K562 (cell line): Measurements from ENCODE around the gene PPP1R2C. TPM values are rescaled to one million over a fixed set of nuclear protein-coding genes. Genes with fewer than 3 reads are reported as not detected.
A peak's percentile ranks its signal among the peaks of the same experiment; 100 is the strongest.

ENCODE experiments used
- ATAC-seq: fragments of 200-7000 bp; cut with Tn5 transposase; 3 replicates; pipeline ENCODE4 v1.9.1; 2020; ENCODE audit warnings: moderate library complexity
- Bru-seq: library from RNA; stranded (reverse); fragments of 400-500 nt; gene quantifications from one replicate; lab custom pipeline; 2021; lab: Mats Ljungman, UMichigan
- BruChase-seq, 2 experiments: library from RNA; stranded (reverse); fragments of 400-500 nt; gene quantifications; one replicate each; lab custom pipeline; 2021; lab: Mats Ljungman, UMichigan
- BruUV-seq: library from RNA; stranded (reverse); fragments of 400-500 nt; replicated peaks from 2 replicates; lab custom pipeline; 2021; lab: Mats Ljungman, UMichigan
- CTCF ChIA-PET: fragments of 300-600 bp; formaldehyde crosslinking; extraction: SDS; loops from one replicate; lab custom pipeline; 2021; ENCODE audit warnings: low intra/inter-chr PET ratio; lab: Yijun Ruan, JAX
- POLR2A ChIA-PET: fragments of 300-600, 350-650 bp; sonication (Branson Sonifier 250); formaldehyde crosslinking; extraction: SDS; loops from one replicate; lab custom pipeline; 2021; ENCODE audit warnings: antibody characterized with exemption, inconsistent platforms; lab: Yijun Ruan, JAX
- DNase-seq, 4 experiments: peaks; one replicate each; pipeline versions ENCODE4 v3.0.0 to v3.0.0-alpha.2; 2011 to 2018; ENCODE audit warnings: low spot score in 3 of 4, mixed read lengths in 3 of 4; ENCODE audit errors: extremely low read depth in 1 of 4
- FAIRE-seq: peaks from 2 replicates; lab custom pipeline; 2011; peaks lifted over from hg19 to GRCh38; lab: Jason Lieb, UNC
- H2AFZ ChIP-seq: 2 replicates; pipeline ENCODE4 v1.6.0; 2011; ENCODE audit warnings: low read depth, low read length, control low read depth, inconsistent platforms
- H3K27ac ChIP-seq: fragments of 200-600 bp; 3 replicates; pipeline ENCODE4 v1.8.0; 2011; ENCODE audit warnings: low read depth, mild to moderate bottlenecking, control low read depth, inconsistent platforms, low read length, moderate library complexity, mixed read lengths; ENCODE audit errors: extremely low read depth
- H3K27me3 ChIP-seq, 2 experiments: fragments of 300-600 bp in 1 of 2; 2 replicates in 1 of 2; 3 replicates in 1 of 2; pipeline versions ENCODE4 v1.6.0 to v1.8.0; 2011; ENCODE audit warnings: inconsistent platforms in 2 of 2, low read length in 2 of 2, mild to moderate bottlenecking in 1 of 2, mixed read lengths in 1 of 2, moderate library complexity in 1 of 2; ENCODE audit not compliant: control insufficient read depth in 2 of 2, insufficient read depth in 2 of 2
- H3K36me3 ChIP-seq: fragments of 300-600 bp; 3 replicates; pipeline ENCODE4 v1.8.0; 2011; ENCODE audit warnings: mild to moderate bottlenecking, low read length, inconsistent platforms; ENCODE audit not compliant: control insufficient read depth, insufficient read depth
- H3K4me1 ChIP-seq, 2 experiments: fragments of 200-600 bp in 1 of 2; replicated peaks in 1 of 2; 2 replicates in 1 of 2; 3 replicates in 1 of 2; pipeline versions ENCODE4 v1.5.1 to v1.8.0; 2011; ENCODE audit warnings: inconsistent platforms in 2 of 2, low read length in 2 of 2, mild to moderate bottlenecking in 1 of 2, mixed read lengths in 1 of 2, moderate library complexity in 1 of 2; ENCODE audit not compliant: control insufficient read depth in 2 of 2, insufficient read depth in 2 of 2
- H3K4me2 ChIP-seq: 2 replicates; pipeline ENCODE4 v1.6.1; 2011; ENCODE audit warnings: low read length, control low read depth, inconsistent platforms, mixed read lengths; ENCODE audit not compliant: insufficient read depth
- H3K4me3 ChIP-seq: fragments of 200-600 bp; sonication (generic), shearing (Covaris generic); 2 replicates; pipeline ENCODE4 v1.5.1; 2016; ENCODE audit warnings: control low read depth, inconsistent platforms
- H3K79me2 ChIP-seq: fragments of 200-600 bp; 3 replicates; pipeline ENCODE4 v1.8.0; 2011; ENCODE audit warnings: low read length, inconsistent platforms; ENCODE audit not compliant: control insufficient read depth, insufficient read depth
- H3K9ac ChIP-seq, 2 experiments: 2 replicates each; pipeline versions ENCODE4 v1.6.0 to v1.6.1; 2011; ENCODE audit warnings: low read depth in 2 of 2, low read length in 2 of 2, control low read depth in 1 of 2, inconsistent platforms in 1 of 2, mild to moderate bottlenecking in 1 of 2, mixed read lengths in 1 of 2; ENCODE audit not compliant: insufficient read depth in 1 of 2
- H3K9me1 ChIP-seq: one replicate; pipeline ENCODE4 v1.6.0; 2011; ENCODE audit warnings: inconsistent platforms, mild to moderate bottlenecking, low read length, moderate library complexity; ENCODE audit not compliant: control insufficient read depth, insufficient read depth
- H3K9me3 ChIP-seq: replicated peaks from 2 replicates; pipeline ENCODE4 v1.5.1; 2011; ENCODE audit warnings: low read depth, low read length, inconsistent platforms; ENCODE audit not compliant: control insufficient read depth, insufficient read depth
- H4K20me1 ChIP-seq: replicated peaks from 2 replicates; pipeline ENCODE4 v1.6.1; 2011; ENCODE audit warnings: low read length, inconsistent platforms, mixed read lengths; ENCODE audit not compliant: control insufficient read depth, insufficient read depth
- ELF1 ChIP-seq: fragments of 200-800 bp; sonication (Bioruptor generic); IDR thresholded peaks from 2 replicates; pipeline ENCODE4 v1.6.1; 2016; ENCODE audit warnings: missing genetic modification characterization, missing compliant biosample characterization
- RFX1 ChIP-seq: fragments of 450-650 bp; IDR thresholded peaks from 2 replicates; pipeline ENCODE4 v1.6.1; 2016; ENCODE audit warnings: mild to moderate bottlenecking, moderate library complexity
- WGBS: fragments of 100-300 bp; shearing (Covaris generic); methylation state at CpG from one replicate; pipeline ENCODE4 v1.1.6; 2016; ENCODE audit warnings: low coverage, mixed read lengths; ENCODE audit not compliant: insufficient coverage; ENCODE audit errors: missing lambda C conversion rate; 5-methylcytosine and 5-hydroxymethylcytosine counted together
- in situ Hi-C: fragments of 300-500 bp; cut with MboI; formaldehyde crosslinking; loops from 4 replicates; pipeline ENCODE4 v1.15.0; 2018; ENCODE audit warnings: inconsistent platforms, mixed read lengths
- intact Hi-C: fragments of 100-400 bp; cut with micrococcal nuclease; formaldehyde crosslinking; loops from 2 replicates; pipeline ENCODE4 v1.14.2; 2022
- long read RNA-seq, 3 experiments: library from polyadenylated mRNA in 2 of 3; library from RNA in 1 of 3; unstranded in 2 of 3; stranded (forward) in 1 of 3; transcript quantifications; one replicate each; pipeline ENCODE4 v2.0.0, GENCODE V29; 2019 to 2022
- polyA minus RNA-seq, 3 experiments: library from RNA; depleted of rRNA, polyadenylated mRNA; stranded (reverse); fragments of >200 nt; gene quantifications; 2 replicates each; pipeline ENCODE4 v1.2.3, GENCODE V29; 2011
- polyA plus RNA-seq, 8 experiments: library from polyadenylated mRNA; depleted of rRNA in 4 of 8; stranded (reverse) in 5 of 8; unstranded in 3 of 8; fragments of >200 nt; fragmentation: Nextera tagmentation in 2 of 8; fragmentation: Illumina TruSeq in 1 of 8; extraction: Ambion mirVana in 2 of 8; extraction: Trizol in 1 of 8; gene quantifications; 2 replicates each; pipeline versions ENCODE4 v1.2.1 to v1.2.3, GENCODE V29; 2011 to 2014; ENCODE audit warnings: inconsistent platforms in 1 of 8, missing spikeins in 1 of 8
- total RNA-seq, 7 experiments: library from RNA; depleted of rRNA in 6 of 7; stranded (reverse); fragments of >200 nt in 6 of 7; fragmentation: Illumina TruSeq in 2 of 7; extraction: Trizol in 2 of 7; gene quantifications; 2 replicates each; pipeline versions ENCODE4 v1.2.1 to v1.2.3, GENCODE V29; 2011 to 2021; ENCODE audit warnings: low replicate concordance in 1 of 7

Gene PPP1R2C
- total RNA-seq (2011; cell fraction: chromatin; rRNA removed; ENCODE audit: low replicate concordance): not detected in 2 replicates
- total RNA-seq (2011; cell fraction: nucleolus; rRNA removed): not detected in 2 replicates
- total RNA-seq (2011; cell fraction: nucleoplasm; rRNA removed): not detected in 2 replicates
- not detected in 2 replicates for total RNA-seq (2014; rRNA removed)
- not detected in 2 replicates for total RNA-seq (2014; rRNA removed; fragmentation: Illumina TruSeq; extraction: Trizol)
- not detected in 2 replicates for total RNA-seq (2015; rRNA removed; fragmentation: Illumina TruSeq; extraction: Trizol)
- total RNA-seq (2021): not detected in 2 replicates
- polyA plus RNA-seq (2011; rRNA removed): not detected in 2 replicates
- polyA plus RNA-seq (2011; cell fraction: cytosol; rRNA removed): not detected in 2 replicates
- polyA plus RNA-seq (2011; cell fraction: nucleus; rRNA removed): not detected in 2 replicates
- polyA plus RNA-seq (2012): not detected in 2 replicates
- not detected in 2 replicates for polyA plus RNA-seq (2014; fragmentation: Illumina TruSeq; extraction: Trizol)
- not detected for polyA plus RNA-seq (2014; fragmentation: Nextera tagmentation; extraction: Ambion mirVana)
- polyA plus RNA-seq (2014; rRNA removed): not detected in 2 replicates
- polyA minus RNA-seq (2011; rRNA and poly(A)+ RNA removed): not detected in 2 replicates
- not detected in 2 replicates for polyA minus RNA-seq (2011; cell fraction: cytosol; rRNA and poly(A)+ RNA removed)
- not detected in 2 replicates for polyA minus RNA-seq (2011; cell fraction: nucleus; rRNA and poly(A)+ RNA removed)
- not detected for Bru-seq, nascent RNA
- not detected for BruChase-seq, experiment 1, labeled RNA remaining after a 2-hour chase
- BruChase-seq, experiment 2, labeled RNA remaining after a 6-hour chase: not detected
- long read RNA-seq, experiment 1: 0 reads
- long read RNA-seq, experiment 2: 0 reads
- long read RNA-seq, experiment 3: 0 reads

DNA sequence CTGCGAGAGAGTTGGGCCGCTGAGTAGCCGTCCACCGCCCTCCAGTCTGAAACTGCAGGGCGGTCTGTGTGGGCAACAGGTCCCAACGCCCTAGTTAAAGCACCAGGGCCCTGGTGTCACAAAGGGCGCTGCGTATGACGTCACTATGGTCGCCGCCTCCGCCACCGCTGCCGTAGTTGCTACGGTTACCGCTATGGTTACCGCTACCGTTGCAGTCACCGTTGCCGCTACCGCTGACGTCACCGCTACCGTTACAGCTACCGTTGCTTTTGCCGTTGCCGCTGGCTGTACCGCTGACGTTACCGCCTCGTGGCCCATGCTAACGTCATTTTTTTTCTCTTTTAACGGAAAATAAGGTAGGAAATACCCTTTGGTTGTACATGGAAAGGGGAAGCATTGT is at the start of gene PPP1R2C:
Gene PPP1R2C (minus strand): TSS at position 68 of the 400 bp plus-strand sequence. CDS start 84 bp downstream, outside the sequence.
- intact Hi-C loops (no loop called here), in situ Hi-C loops (no loop called here)
- no peak within 1 kb of the TSS for H3K9ac ChIP-seq
- H3K4me2 ChIP-seq: no peak within 1 kb of the TSS
- FAIRE-seq (no peak), ATAC-seq (no peak), DNase-seq (no peak)
- no peaks in the 10 kb centered on the region for H3K27me3 ChIP-seq
- WGBS: 33% methylated on average over 22 of the region's 33 CpGs
- no peaks in the 10 kb centered on the region for H3K79me2 ChIP-seq
- H3K4me3 ChIP-seq: no peak within 1 kb of the TSS
- no peak within 1 kb of the TSS for H3K27ac ChIP-seq
- BruUV-seq: no TSS peak
- TF ChIP-seq ELF1 (tag) (no peak), RFX1 (peak; percentile 27; the same call in 1 of the 2 replicates)
- H3K36me3 ChIP-seq: no peaks in the 10 kb centered on the region
- POLR2A ChIA-PET: no interaction called here
- H3K9me1 ChIP-seq: no peaks in the 10 kb centered on the region
- no peaks in the 10 kb centered on the region for H3K9me3 ChIP-seq
- H4K20me1 ChIP-seq: no peaks in the 10 kb centered on the region
- CTCF ChIA-PET: interaction anchor here (0.7 kb wide), 1 partner anchor 71 kb away, joined by 3 read pairs; no protein-coding TSS in a partner anchor
- H2AFZ ChIP-seq: no peak within 1 kb of the TSS
- H3K4me1 ChIP-seq: no peaks in the 10 kb centered on the region
